SK-N-MC (cell line): Measurements from ENCODE around the gene MAP3K15.

Experiments
- DNase-seq: peaks from one replicate; pipeline ENCODE4 v3.0.0-alpha.2; 2011; ENCODE audit warnings: low read depth, low spot score
- H3K27ac ChIP-seq: fragments of 200-600 bp; sonication (generic); 2 replicates; pipeline ENCODE4 v1.5.1; 2016; ENCODE audit warnings: mixed run types
- H3K36me3 ChIP-seq: fragments of 200-600 bp; sonication (generic); 2 replicates; pipeline ENCODE4 v1.6.1; 2017; ENCODE audit warnings: antibody characterized with exemption, low read length, mixed read lengths; ENCODE audit not compliant: insufficient read depth
- H3K4me3 ChIP-seq: fragments of 200-600 bp; sonication (generic); 2 replicates; pipeline ENCODE4 v1.5.1; 2016
- H3K9ac ChIP-seq: fragments of 200-600 bp; sonication (generic); 2 replicates; pipeline ENCODE4 v1.8.0; 2017; ENCODE audit warnings: mixed run types, mixed read lengths; ENCODE audit not compliant: insufficient read length
- H3K9me3 ChIP-seq: fragments of 200-600 bp; sonication (generic); 2 replicates; pipeline ENCODE4 v1.6.1; 2017; ENCODE audit warnings: low read depth, mild to moderate bottlenecking, antibody characterized with exemption, low read length, moderate library complexity, mixed read lengths
- EZH2 ChIP-seq: fragments of 200-600 bp; sonication (generic); IDR thresholded peaks from one replicate; pipeline ENCODE4 v1.6.1; 2017; ENCODE audit warnings: antibody characterized with exemption
- FOXP2 ChIP-seq: optimal IDR thresholded peaks from 2 replicates; pipeline ENCODE3; 2011; ENCODE audit warnings: mild to moderate bottlenecking, moderate library complexity; ENCODE audit not compliant: insufficient read depth; ENCODE audit errors: extremely low read length, control extremely low read depth
- POLR2AphosphoS5 ChIP-seq: IDR thresholded peaks from 2 replicates; pipeline ENCODE4 v1.6.1; 2012; ENCODE audit warnings: mild to moderate bottlenecking, low read depth, low read length, borderline replicate concordance

Gene MAP3K15

GRCh38 chrX:19358521-19358920 is 156.8 kb downstream of the MAP3K15 start:
- DNase-seq = no peak
- Histone ChIP-seq H3K9me3 (no peaks in the 10 kb centered on the region), H3K27ac (no peak overlapping the region), H3K9ac (no peak overlapping the region), H3K4me3 (no peak overlapping the region), H3K36me3 (peaks cover 59% of the 10 kb centered on the region)
- TF ChIP-seq FOXP2 = no peak
- TF ChIP-seq EZH2 = no peak
- TF ChIP-seq POLR2AphosphoS5 = no peak

- Histone ChIP-seq H3K27ac (no peak overlapping the region), H3K9me3 (no peaks in the 10 kb centered on the region), H3K9ac (no peak overlapping the region), H3K4me3 (no peak overlapping the region), H3K36me3 (peaks cover 70% of the 10 kb centered on the region)
- TF ChIP-seq POLR2AphosphoS5 (no peak), FOXP2 (no peak), EZH2 (no peak)
- no peak for DNase-seq
Measured at GRCh38 chrX:19354625-19355024, 160.7 kb downstream of the MAP3K15 start.

DNA sequence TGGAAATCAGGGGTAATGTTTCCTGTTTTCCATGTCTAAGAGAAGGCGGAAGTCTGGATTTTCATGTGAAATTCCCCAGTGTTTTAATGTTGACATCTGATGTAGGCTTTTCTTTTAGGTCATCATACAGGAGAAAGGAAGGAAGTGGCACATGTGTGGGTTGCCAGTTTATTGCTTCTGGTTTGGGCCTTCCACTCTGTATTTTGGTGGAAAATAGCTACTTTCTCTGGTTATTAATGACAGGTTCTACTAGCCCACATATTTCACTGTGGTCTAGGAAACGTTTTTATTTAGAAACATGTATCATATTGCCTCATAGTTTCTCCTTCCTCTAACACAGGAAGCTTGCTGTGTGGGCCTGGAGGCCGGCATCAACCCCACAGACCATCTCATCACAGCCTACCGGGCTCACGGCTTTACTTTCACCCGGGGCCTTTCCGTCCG is 164.3 kb downstream of the MAP3K15 start:
- H3K9ac ChIP-seq = no peak overlapping the region
- DNase-seq = no peak

DNA sequence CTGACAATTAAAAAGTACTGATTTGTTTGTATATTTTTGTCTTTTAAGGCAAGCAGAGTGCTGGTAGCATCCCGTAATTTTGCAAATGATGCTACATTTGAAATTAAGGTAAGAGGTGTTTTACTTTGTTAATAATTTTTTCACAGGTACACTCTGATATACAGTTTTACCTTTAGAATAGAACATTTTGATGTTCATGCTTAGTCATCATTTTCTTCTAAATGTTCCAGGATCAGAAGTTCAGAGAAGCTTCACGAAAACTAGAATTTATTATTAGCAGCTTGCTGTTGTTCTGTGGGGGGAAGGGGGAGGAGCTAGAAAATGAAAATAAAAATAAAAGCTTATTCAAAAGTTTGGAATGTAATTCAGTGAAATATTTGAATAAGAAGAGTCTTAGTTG is 166.0 kb downstream of the MAP3K15 start:
- H3K27ac ChIP-seq = no peak overlapping the region
- H3K9ac ChIP-seq = no peak overlapping the region
- DNase-seq = no peak
- no peaks in the 10 kb centered on the region for H3K9me3 ChIP-seq
- no peak for TF ChIP-seq EZH2
- TF ChIP-seq POLR2AphosphoS5 = no peak
- TF ChIP-seq FOXP2 = no peak
- no peak overlapping the region for H3K4me3 ChIP-seq
- peaks cover 36% of the 10 kb centered on the region; the same call in 1 of the 2 replicates for H3K36me3 ChIP-seq

More for the DNA sequence above, 164.3 kb downstream of the MAP3K15 start:
- Histone ChIP-seq H3K4me3 (no peak overlapping the region), H3K36me3 (peaks cover 48% of the 10 kb centered on the region; the same call in 1 of the 2 replicates), H3K27ac (no peak overlapping the region), H3K9me3 (no peaks in the 10 kb centered on the region)
- TF ChIP-seq FOXP2 (no peak), EZH2 (no peak), POLR2AphosphoS5 (no peak)

DNA sequence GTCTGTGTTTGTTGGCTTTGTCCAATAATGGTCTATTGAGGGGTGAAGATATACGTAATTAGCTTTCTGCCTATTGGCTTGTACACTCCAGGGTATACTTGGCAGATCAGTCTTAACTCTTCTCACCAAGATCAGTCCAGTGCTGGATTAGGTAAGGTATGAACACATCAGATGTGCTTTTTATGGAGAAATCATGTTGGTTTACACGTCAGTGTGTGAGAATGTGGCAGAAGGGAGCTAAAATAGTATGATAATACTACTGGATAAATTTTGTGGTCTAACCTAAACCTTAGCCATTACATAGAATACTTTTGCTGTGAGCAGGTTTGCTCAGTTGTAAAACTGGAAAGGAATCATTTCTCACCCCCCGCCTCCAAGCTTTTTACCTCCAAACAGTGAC is 167.4 kb downstream of the MAP3K15 start:
- DNase-seq = no peak

GRCh38 chrX:19344661-19345060 is 170.6 kb downstream of the MAP3K15 start:
- DNase-seq = no peak
- peaks cover 8% of the 10 kb centered on the region; the same call in 1 of the 2 replicates for H3K36me3 ChIP-seq
- no peaks in the 10 kb centered on the region for H3K9me3 ChIP-seq
- no peak overlapping the region for H3K27ac ChIP-seq
- H3K9ac ChIP-seq = peak overlapping the region; percentile 75
- peak overlapping the region; percentile 85 for H3K4me3 ChIP-seq
- TF ChIP-seq FOXP2 (no peak), EZH2 (no peak), POLR2AphosphoS5 (no peak)

More for the DNA sequence above, 167.4 kb downstream of the MAP3K15 start:
- TF ChIP-seq FOXP2 = no peak
- TF ChIP-seq POLR2AphosphoS5 = no peak
- TF ChIP-seq EZH2 = no peak
- no peaks in the 10 kb centered on the region for H3K9me3 ChIP-seq
- H3K9ac ChIP-seq = no peak overlapping the region
- H3K36me3 ChIP-seq = peaks cover 29% of the 10 kb centered on the region; the same call in 1 of the 2 replicates
- no peak overlapping the region for H3K4me3 ChIP-seq
- no peak overlapping the region for H3K27ac ChIP-seq

GRCh38 chrX:19343535-19344408 is 171.5 kb downstream of the MAP3K15 start, which contains the start of gene PDHA1:
PDHA1 (plus strand) TSS chrX:19343927; CDS start chrX:19344038, 111 bp downstream.
- H3K27ac ChIP-seq = peak within 1 kb of the TSS; percentile 30
- peak; percentile 51 for DNase-seq
- TF ChIP-seq POLR2AphosphoS5 = peak; percentile 78
- TF ChIP-seq FOXP2 = no peak
- H3K9ac ChIP-seq = peak within 1 kb of the TSS; percentile 75
- no peaks in the 10 kb centered on the region for H3K9me3 ChIP-seq
- 0 out of 2 replicates have a peak, but pooled peaks cover 5% of the 10 kb centered on the region for H3K36me3 ChIP-seq
- H3K4me3 ChIP-seq = peak within 1 kb of the TSS; percentile 85

DNA sequence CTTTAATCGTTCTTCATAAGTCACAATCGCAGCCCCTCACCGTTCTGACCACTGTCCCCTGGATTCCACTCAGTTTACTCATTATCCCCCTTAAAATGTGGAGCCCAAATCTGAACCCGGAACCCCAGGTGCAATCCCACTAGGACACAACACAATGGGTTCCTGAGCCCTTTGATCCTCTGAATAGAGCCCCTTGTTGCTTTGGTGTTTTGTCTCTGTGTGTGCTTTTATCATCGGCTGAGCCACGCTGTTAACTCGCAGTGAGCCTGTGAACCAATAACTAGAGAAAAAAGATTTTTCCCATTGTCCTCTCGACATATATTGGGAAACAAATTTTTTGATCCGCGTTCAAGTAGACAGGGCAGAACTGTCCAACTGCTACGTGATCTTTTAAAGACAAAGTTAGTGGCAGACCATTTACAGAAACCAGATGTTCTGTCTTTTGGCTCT is 172.2 kb downstream of the MAP3K15 start:
- Histone ChIP-seq H3K9ac (peak overlapping the region; percentile 68), H3K36me3 (0 out of 2 replicates have a peak, but pooled peaks cover 5% of the 10 kb centered on the region), H3K9me3 (no peaks in the 10 kb centered on the region), H3K4me3 (peak overlapping the region; percentile 85), H3K27ac (peak overlapping the region; percentile 30)
- DNase-seq = no peak
- TF ChIP-seq FOXP2 (no peak), EZH2 (no peak), POLR2AphosphoS5 (no peak)
